ENCODE data around the gene ARHGEF4.
"Not testable (repeated sequence)": the region's sequence is repeated elsewhere in the genome, so short reads cannot be mapped to it uniquely, and the experiment has no call there.

The ARHGEF4 gene

DNA sequence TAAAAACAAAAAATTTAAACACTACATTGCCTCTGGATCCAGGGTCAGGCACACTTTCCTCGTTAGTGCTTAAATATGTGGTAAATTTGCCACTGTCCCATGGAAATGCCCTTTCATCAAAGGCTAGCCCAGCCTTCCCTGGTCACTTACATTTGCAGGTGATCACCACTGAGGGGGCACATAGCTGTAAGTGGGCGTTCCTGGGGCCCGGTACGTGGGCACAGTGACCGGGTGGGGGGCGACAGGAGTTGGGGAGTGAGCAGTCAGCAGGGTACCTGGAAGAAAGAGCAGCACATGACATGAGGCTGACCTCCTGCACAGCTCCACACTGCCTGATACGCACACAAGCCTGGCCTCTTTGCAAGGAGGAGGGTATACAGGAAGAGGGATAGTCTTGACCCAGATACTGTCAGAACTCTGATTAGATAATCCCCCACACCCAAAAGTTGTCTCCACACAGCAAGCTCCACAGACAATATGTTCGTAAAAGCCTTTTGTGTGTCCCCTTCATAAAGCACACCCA, 216.1 kb downstream of the ARHGEF4 start:
- DNase-seq (ENCODE audit: low read depth): no peak

GRCh38 chr2:131054488-131054887, 217.8 kb downstream of the ARHGEF4 start:
- no peak for DNase-seq (ENCODE audit: low read depth)

- DNase-seq (ENCODE audit: low read depth): no peak
Observed at GRCh38 chr2:131055169-131056065, 218.7 kb downstream of the ARHGEF4 start.

DNA sequence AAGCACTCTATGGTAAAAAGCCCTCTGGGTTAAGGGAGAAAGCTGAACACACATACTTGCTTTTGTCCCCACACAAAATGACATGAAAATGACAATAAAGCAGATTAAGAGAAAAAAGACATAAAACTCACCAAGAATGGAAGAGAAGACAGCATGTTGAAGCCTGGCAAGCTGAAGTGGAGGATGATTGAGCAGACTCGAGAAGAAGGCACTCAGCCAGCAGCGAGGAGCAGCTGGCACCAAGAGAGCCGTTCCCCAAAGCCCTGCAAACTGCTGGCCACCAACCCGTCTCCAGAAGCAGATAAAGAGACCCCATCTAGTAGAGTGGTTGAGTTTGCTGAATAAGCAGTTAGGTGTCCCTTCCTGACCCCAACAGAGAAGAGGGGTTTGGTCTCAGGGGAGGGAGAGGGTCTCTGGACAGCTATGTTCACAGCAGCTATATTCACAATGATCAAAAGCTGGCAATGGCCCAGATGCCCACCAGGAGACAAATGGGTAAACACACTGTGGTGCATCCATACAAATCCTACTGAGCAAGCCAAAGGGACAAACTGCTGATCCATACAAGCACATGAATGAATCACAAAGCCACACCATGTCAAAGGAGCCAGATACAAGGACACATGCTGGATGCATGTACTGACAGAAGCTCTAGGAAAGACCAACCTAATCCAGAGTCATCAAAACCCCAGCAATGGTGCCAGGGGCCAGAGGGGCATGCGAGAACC, 219.7 kb downstream of the ARHGEF4 start:
- no peak for DNase-seq (ENCODE audit: low read depth)

DNA sequence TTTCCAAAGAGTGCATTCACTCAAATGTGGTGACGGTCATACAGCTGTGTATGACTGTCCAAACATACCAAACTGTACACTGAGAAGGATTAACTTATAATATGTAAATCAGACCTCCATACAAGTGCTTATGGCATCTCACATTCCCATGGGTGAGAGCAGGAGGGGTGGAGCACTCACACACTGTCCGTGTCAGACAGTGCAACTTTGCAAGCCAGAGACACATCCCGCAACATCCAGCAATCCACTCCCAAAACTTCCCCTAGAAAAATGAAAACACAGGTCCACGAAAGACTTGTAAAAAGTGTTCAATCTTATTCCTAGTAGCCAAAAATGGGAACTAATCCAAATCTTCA, 220.2 kb downstream of the ARHGEF4 start:
- DNase-seq (ENCODE audit: low read depth): no peak

- DNase-seq (ENCODE audit: low read depth): no peak
Observed at GRCh38 chr2:131058214-131058843, 221.6 kb downstream of the ARHGEF4 start.

DNA sequence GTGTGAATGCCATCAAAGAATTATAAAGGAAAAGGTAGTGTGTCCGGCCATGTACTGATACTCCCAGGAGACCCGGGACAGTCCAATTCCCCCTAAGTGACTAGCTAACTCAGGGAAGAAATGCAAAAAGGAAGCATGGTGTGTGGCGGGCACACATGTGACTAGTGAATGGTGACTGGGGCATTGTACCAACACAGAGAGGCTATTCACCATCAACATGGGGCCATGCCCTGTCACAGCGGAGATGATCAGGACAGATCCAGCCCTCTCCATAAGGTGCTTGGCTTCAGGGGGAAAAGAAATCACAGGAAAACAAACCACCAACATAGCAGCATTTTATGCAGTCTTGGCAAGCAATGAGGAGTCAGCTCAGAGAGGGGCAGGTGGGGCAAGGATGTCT, 222.2 kb downstream of the ARHGEF4 start:
- no peak for DNase-seq (ENCODE audit: low read depth)

- DNase-seq (ENCODE audit: low read depth): no peak
Observed at GRCh38 chr2:131063501-131064283, 227.0 kb downstream of the ARHGEF4 start.

DNA sequence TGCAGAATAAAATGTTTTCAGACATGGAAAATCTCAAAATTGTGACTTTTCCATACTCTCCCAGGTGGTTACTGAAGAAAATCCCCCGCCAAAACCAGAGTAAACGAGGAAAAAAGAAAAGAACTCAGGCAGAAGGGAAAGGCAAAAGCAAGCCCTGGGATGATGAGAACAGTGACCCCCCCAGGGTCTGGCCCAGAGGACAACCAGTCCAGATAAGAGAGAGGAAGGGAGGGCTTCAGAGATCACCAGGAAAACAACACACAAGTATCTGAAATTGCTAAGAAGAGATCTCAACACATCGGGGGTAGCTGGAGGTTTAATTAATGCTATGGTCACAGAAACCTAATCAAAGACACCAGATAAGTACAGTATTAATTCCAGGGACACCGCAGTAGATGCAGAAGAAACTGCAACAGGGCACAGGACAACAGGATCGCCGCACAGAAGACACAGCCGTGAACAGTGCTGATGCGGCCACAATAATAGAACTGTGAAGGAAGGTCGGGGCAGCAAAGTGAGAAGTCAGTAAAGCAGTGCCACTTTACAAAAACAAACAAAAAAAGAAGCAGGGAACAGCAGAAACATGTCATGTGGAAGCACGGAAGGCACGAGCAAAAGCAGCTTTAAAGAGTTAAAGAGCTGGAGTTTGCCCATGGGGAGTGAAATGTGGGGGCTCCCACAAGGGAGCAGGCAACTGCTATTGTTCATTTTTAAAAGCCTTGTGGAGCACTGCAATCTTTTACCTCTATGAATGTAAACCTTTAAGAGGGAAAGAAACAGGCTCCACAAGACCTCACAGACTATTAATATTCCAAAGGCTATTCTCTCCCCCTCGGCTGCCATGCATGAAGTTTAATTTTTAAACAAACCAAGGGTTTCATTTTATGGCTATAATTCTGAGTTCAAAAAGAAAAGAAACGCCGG, 228.1 kb downstream of the ARHGEF4 start:
- DNase-seq (ENCODE audit: low read depth): no peak

DNA sequence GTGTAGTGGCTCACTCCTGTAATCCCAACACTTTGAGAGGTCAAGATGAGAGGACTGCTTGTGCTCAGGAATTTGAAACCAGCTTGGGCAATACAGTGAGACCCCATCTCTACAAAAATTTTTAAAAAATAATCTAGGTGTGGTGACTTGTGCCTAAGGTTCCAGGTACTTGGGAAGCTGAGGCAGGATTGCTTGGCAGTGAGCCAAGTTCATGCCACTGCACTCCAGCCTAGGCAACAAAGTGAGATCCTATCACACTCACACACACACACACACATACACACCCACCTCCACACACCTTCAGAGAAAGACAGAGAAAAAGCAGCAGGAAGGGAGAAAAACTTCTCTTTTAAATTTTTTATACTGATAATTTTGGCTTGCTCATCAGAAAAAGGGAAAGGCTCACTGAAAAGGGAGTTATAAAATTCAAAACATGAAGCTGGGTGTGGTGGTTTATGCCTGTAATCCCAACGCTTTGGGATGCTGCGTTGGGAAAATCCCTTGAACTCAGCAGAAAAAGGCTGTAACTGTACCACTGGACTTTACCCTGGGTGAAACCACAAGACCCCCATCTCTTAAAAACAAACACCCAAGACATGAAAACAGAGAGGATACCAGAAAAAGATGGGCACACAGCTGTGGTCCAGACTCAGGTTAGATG, 230.9 kb downstream of the ARHGEF4 start:
- no peak for DNase-seq (ENCODE audit: low read depth)

DNA sequence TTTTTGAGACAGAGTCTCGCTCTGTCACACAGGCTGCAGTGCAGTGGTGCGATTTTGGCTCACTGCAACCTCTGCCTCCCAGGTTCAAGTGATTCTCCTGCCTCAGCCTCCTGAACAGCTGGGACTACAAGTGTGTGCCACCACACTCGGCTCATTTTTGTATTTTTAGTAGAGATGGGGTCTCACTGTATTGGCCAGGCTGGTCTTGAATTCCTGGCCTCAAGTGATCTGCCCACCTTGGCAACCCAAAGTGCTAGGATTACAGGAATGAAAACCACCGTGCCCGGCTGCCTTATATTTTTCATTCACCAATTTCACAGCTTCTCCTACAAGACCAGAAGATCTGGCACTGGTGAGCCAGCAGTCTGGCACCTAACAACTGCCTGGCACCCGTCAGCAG, 231.5 kb downstream of the ARHGEF4 start:
- DNase-seq (ENCODE audit: low read depth): not testable (repeated sequence)

DNA sequence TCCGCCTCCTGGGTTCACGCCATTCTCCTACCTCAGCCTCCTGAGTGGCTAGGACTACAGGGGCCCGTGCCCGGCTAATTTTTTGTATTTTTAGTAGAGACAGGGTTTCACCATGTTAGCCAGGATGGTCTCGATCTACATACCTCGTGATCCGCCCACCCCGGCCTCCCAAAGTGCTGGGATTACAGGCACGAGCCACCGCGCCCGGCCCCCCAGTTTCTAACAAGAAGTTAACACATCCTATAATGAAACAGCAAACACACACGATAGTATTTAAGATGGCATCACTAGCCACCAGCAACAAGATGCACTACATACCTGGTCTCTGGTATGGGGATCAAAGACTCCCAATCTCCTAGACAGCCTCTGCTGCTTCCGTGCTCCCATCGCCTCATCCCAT, 238.9 kb downstream of the ARHGEF4 start:
- not testable (repeated sequence) for DNase-seq (ENCODE audit: low read depth)

DNA sequence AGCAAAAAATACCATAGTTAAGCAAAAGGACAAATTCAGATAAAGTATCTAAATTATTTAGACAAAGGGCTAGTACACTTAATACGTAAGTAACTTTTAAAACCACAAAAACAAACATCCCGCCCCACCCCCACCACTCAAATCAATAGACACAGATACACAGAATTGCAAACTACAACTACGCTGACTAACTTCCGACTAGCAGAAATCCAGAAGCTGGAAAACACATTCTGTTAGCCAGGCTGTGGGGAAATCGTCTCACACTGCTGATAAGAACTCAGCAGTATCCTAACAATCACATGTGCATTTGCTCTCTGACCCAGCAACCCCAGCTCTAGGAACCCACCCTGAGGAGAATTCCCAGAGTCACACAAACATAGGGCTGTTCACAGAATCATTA, 240.0 kb downstream of the ARHGEF4 start:
- DNase-seq (ENCODE audit: low read depth): no peak

DNA sequence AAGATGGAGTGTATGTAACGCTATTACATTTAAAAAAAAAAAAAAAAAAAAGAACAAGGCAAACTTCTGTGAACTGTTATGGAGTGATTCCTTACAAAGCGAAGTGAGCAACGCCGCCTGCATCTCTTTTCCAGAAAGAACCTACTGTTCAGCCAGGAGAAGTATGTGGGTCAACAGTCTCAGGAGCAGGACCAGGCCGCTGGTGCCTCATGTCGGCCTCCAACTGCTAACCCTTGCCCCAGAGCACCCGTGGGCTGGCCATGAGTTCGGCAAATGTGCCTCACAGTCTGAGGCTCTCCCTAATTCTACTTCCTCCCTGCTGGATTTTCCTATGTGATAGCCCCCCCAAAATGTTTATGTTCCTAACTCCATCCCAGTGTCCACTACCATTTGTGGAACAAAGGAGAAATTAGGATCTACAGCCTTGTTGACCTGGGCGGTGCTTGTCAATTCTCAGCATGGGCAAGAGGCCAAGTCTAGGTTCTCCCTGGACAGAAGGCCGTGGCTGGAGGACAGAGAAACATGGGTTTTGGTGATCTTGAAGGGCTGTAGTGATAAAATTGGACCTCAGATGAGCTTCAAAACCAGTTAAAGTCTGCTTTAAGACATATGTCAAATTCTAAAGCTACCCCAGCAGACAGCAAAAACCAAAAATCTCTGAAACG, 240.6 kb downstream of the ARHGEF4 start:
- DNase-seq (ENCODE audit: low read depth): no peak

GRCh38 chr2:131077966-131078365, 241.3 kb downstream of the ARHGEF4 start:
- no peak for DNase-seq (ENCODE audit: low read depth)

GRCh38 chr2:131079931-131080330, 243.2 kb downstream of the ARHGEF4 start:
- DNase-seq (ENCODE audit: low read depth): not testable (repeated sequence)

DNA sequence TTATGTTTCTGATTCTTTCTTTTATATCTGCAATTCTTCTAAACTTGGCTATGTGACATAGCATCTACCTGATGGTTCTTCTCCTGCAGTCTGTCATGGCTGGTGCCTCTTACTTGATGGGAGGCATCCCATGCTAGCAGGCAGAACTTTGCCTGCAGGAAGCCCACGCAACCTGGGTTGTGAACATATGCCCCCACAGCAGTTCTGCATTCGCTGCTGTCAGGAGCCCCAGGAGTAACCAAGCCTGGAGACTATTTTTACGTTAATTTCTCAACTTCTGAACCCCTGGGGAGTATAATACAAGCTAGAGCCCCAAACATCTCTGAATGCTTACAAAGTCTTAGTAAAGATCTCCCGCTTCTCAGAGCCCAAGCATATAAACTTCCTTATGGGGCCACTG, 244.5 kb downstream of the ARHGEF4 start:
- no peak for DNase-seq (ENCODE audit: low read depth)

- DNase-seq (ENCODE audit: low read depth): no peak
Observed at GRCh38 chr2:131085646-131086045, 248.9 kb downstream of the ARHGEF4 start.

DNA sequence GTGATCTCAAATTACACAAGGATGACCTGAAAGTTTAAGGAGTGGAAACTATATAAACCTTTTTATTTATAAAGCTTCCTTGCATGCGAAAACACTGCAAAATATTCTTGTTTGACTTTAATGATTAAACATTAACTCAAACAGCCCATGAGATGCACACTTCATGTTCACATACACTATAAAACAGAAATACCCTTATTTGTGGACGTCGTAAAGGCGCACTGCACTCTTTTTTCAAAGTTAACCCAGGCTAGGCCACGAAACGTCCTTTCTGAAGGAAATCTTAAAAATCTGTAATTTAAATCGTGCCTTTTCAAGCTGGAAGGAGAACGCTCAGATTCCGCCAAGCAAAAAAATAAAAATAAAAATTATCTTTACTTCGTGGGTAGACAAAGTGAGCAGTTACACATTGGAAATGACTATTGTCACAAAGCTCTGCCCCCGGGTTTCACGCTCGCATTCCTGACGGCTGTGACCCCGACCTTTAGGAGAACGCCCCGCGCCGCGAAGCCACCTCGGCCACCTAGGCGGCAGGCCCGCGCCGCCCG, 255.8 kb downstream of the ARHGEF4 start:
- no peak for DNase-seq (ENCODE audit: low read depth)

All from activated T-cell treated with anti-CD3 and anti-CD28 coated beads for 1 hour (primary cell).